HG02763 (cell line): ENCODE measurements around the gene KLRF1.

Experiments
- ATAC-seq: cut with Tn5 transposase; IDR thresholded peaks from one replicate; pipeline ENCODE4 v1.9.1; 2021; ENCODE audit warnings: mild to moderate bottlenecking, moderate library complexity; ENCODE audit not compliant: unreplicated experiment

Gene KLRF1

DNA sequence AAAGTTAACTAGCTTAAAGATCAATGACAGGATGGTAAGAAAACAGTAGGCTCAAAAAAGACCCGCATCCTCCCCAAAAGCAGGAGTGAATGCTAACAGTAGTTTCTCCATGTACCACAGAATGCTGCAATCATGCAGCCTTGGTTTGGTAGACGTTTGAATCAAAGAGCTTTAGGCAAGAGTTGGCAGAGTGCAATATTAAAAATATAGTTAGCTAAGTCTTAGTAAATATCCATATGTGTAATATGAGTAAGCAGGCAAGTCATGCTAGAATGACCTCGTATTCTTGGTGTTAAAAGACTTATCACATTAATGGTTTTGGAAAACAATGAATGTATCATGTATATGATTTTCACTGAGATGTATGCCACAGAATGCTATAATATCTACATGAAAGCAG lies 18.8 kb upstream of the KLRF1 start:
- no peak for ATAC-seq

DNA sequence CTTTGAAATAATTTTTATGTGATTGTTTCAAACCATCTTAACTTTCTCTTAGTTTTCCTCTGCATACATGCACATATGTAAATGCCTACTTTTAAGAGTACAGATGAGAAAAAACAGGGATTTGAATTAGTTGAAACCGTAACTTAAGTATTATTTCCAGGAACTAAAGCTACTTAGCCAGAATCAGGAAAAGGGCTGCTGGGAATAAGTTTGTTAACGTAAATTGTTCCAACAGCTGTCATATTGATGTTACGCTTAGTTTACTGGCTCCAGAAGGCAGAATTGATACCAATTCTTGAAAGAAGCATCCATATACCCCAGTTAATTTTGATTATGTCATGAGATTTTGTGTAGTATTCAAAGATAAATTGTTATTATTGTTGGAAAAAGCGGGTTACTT lies 17.9 kb upstream of the KLRF1 start:
- ATAC-seq, result no peak

DNA sequence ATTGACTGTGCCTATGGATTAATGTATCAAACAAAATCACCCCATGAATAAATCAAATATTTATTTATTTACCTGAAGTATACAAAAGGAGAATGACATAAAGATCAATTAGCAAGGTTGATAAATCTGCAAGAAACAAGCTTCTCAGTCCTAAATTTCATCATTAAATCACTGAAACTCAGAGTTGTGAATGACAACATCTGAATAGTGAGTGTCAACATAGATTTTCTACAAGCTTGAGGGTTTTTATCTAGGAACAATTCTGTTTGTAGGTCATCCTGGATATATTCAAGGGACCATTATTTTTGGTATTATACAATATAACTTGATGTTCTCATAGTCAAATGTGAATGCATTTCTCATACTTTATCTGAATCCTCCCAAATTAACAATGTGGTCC lies 17.4 kb upstream of the KLRF1 start:
- ATAC-seq, result no peak

DNA sequence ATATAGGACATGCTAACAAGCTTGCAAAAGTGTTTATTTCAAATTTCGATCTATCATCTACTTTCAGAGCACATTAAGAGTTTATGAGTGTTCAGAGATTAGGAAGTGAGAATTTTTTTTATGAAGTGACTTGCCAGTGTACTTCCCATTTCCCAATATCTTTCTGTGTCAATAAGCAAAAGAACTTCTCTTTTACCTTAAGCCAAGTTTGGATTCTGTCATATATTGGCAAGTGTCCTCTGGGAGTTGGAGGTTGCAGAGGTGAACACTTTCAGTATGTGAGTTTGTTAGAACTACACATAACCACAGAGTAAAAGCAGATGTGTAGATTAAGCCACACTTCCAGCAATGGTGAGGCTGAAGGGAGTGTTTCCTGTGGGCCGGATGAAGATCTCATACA lies 16.6 kb upstream of the KLRF1 start:
- no peak for ATAC-seq

DNA sequence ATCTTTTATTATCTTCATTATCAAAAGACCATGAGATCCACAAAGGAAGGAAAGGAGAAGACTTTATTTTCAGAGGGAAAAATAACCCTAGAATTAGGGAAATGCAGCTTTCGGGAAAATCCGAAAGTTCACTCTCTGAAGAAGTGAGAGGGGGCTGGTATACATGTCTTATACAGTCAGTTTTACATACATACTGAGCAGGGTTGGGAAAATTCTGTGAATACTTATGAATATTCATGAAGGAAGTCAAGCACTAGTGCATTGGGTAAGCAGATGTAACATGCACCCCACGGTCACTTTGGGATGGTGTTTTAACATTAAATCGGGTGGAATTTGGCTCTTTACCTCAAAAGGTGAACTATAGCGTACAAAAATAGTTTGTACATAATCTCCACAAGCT lies 15.7 kb upstream of the KLRF1 start:
- no peak for ATAC-seq

DNA sequence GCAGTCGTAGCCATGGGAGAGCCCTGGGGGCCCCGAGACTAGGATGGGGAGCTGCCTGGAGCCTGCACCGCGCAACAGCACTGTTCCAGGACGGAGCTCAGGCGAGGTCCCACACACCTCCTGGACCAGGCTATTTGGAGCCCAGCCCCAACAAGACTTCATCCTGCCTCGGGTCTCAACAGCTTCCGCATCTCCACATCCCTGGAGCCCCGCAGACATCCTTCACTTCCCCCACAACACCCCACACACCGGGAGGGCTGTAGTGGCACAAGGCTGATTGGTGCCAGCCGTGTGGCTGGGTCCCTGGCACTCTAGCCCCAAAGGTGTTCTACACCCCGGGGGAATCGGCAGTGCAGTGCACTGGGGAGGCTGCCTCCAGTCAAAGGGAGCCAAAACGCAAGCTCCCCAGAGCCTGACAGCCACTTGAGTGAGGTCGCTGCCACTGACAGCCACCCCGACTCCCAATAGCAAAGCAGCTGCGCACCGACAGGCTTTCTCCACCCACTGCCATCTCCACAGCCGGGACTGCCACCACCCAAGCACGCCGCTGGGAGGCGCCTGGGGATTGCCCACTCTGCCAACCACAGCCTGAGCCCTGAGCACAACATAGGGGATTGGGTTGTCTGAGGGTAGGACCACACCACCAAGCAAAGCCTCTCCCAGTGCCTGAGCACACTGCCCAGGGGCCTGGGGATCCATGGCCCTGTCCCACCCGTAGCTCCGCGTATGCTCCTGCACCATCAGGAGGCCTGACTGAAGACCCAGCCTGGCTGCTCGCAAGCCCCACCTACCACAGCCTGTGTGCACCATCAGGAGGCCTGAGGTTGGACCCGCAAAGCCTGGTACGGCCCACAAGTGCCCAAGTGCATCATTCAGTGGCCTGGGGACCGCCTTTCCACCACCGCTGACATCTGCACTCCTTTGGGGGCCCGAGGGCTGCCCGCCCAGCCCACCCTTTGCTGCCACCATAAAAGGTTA lies 13.2 kb upstream of the KLRF1 start:
- ATAC-seq, result peak; percentile 94

DNA sequence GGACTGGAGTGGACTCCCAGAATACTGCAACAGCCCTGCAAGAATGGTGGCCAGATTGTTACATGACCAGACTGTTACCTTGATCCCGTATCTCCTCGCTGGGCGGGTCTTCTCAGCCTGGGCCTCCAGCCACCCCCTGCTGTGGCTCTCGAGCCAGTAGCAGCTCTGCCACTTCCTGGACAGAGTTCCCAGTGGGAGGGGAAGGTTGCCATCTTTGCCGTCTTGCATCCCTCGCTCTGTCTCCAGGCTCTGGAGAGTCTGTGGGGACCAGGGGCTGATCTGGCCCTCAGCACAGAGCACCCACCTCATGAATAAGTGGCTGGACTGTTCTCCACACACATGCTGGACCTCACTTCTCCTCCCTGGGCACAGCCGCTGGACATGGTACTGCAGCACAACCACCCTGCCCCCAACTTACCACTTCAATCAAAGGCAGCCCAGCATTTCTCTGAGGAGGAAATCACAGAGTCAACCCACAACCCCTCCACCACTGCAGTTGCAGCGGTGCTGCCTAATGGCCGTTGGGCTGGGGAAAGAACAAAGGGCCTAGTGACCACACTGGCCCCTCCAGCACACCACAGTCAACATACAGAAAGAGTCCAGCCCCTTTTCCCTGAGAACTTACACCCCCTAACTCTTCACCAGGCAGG lies 6.9 kb upstream of the KLRF1 start:
- ATAC-seq, result no peak

- no peak for ATAC-seq
Measured at GRCh38 chr12:9829483-9829882, 2.2 kb downstream of the KLRF1 start.

GRCh38 chr12:9829982-9830381 lies 2.7 kb downstream of the KLRF1 start:
- no peak for ATAC-seq

DNA sequence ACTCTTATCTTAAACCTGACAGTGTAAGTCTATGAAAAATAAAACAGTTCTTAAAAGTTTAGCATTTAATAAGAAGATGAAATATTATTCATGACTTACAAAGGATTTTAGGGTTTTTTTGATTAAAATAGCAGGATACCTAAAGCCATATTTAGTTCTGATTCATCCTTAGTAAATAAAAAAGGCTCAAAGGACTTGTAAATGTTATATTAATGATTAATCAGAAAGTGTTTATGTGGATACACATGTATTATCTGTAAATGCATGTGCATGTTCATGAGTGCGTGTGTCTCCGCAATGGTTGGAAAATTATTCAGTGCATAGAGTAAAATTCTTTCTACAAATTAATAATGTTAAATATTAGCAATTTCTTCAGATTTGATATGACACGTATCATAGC lies 4.4 kb downstream of the KLRF1 start:
- no peak for ATAC-seq

DNA sequence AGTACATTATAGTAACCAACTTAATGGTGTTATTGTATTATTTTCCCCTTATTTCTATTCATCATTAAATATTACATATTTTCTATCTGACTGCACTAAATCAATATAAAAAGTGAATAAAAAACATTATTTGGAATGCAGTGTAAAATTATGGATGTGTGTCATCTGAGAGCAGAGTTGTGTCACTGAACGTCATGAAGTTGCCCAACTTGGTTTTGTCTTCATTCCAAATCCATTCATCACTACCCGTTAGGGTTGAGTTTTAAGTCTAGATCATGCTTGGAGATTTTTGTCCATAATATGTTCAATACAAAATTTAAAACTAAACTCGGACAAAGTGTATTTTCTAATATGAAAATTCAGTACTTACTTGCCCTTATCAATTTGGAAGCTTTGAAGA lies 16.1 kb downstream of the KLRF1 start:
- ATAC-seq, result no peak

DNA sequence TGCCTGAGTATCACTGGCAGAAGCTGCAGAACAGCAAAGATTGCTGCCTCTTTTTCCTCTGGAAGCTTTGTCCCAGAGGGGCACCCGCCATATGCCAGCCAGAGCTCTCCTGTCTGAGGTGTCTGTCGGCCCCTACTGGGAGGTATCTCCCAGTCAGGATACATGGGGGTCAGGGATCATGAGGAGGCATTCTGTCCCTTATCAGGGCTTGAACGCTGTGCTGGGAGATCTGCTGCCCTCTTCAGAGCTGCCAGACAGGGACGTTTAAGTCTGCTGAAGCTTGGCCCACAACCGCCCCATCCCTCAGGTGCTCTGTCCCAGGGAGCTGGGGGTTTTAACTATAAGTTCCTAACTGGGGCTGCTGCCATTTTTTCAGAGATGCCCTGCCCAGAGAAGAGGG lies 21.6 kb downstream of the KLRF1 start:
- no peak for ATAC-seq

DNA sequence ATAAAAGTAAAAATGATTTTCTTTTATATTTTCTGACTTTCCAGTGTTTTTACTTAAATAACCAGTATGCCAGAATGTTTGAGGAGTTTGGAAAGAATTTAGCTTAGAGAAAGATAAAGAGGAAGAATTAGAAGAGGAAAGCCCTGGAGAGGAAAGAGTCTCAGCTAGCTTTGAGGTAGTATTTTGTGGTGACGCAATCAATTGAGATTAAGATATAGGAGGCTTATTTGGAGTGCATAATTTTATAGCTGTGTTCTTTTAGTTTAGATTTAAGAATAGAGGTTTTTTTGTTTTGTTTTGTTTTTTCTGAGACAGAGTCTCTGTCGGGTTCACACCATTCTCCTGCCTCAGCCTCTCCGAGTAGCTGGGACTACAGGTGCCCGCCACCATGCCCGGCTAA lies 23.8 kb downstream of the KLRF1 start:
- no peak for ATAC-seq

DNA sequence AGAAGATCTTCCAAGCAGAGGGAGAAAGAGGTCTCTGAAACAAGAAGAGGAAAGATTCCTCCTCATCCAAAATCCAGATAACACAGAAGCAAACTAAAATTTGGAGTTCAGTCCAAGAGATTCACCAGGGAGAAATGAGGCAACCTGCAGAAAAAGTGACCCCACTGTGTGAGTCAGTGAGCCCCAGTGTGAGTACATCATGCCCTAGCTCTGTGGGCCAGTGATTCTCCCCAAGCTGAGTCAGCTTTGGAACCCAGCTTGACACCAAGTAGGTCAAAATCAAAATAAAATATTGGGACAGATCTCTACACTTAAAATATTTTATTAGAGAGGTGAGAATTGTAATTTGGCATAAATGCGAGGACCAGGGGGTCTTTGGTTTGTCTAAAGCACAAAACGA lies 24.6 kb downstream of the KLRF1 start:
- ATAC-seq, result no peak

GRCh38 chr12:9856151-9856550 lies 28.9 kb downstream of the KLRF1 start:
- ATAC-seq, result no peak

DNA sequence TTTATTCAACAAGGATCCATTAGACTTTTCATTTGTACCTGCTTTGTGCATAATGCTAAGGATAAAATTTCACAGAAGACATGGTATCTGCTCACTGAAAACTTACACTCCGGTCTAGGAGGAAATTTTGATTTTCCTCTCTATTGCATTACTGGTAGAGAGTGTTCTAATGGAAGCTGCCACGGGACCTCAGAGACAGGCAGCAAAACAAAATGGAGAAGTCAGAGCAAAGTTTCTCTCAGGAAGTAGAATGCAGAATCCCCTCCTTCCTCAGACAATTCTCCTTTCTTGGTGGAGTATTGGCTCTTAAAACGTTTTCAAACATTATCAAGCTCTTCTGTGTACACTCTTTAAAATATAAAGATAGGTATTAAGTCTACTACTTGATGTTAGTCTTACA lies 29.6 kb downstream of the KLRF1 start:
- ATAC-seq, result no peak

DNA sequence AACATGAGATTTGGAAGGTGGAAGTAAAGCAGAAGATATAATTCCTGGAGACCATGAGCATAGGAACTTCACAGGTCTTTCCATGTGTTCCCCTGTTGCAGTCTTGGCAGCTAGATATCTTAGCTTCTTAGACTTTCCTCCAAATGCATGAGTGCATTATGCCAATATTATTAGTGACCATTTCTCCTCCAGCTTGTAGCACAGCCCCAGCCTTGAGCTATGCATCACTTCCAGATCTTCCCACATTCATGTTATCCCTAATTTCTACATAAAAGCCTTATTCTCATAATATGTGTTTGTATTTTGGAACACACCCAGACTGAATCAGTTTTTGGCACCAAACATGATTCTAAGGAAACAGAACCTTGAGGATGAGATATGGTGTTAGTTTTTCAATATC lies 30.9 kb downstream of the KLRF1 start:
- ATAC-seq, result no peak

- no peak for ATAC-seq
Measured at GRCh38 chr12:9864913-9865675, 37.8 kb downstream of the KLRF1 start.

GRCh38 chr12:9866860-9867269 lies 39.6 kb downstream of the KLRF1 start:
- no peak for ATAC-seq

GRCh38 chr12:9867531-9867930 lies 40.2 kb downstream of the KLRF1 start:
- no peak for ATAC-seq

GRCh38 chr12:9868311-9868801 lies 41.1 kb downstream of the KLRF1 start:
- no peak for ATAC-seq

DNA sequence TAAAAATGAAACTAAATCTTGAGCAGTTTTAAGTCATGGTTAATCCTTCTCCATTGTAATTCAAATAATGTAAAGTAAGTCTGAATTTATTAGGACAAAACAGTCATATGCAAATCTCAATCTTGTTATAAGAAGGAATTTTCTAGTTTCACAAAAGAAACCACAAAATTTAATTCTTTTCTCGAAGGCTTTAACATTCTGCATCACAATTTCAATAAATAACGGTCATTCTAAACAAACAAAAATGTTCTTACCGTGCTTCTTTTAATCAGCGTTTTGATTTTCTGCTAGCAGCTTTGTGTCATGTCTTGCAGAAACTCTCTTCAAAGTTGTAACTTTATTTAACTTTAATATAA lies 41.6 kb downstream of the KLRF1 start:
- no peak for ATAC-seq
